HEK293T (cell line): Measurements from ENCODE around the gene TTC7B.

Experiments
- BHLHE40 ChIP-seq: fragments of 450-650 bp; IDR thresholded peaks from 2 replicates; pipeline ENCODE4 v1.6.1; 2016; ENCODE audit warnings: mild to moderate bottlenecking, moderate library complexity, borderline replicate concordance
- FOXA1 ChIP-seq: fragments of 450-650 bp; IDR thresholded peaks from 2 replicates; pipeline ENCODE4 v1.6.1; 2016; ENCODE audit warnings: mild to moderate bottlenecking
- FOXM1 ChIP-seq: fragments of 450-650 bp; IDR thresholded peaks from 2 replicates; pipeline ENCODE4 v1.6.1; 2017; ENCODE audit warnings: mild to moderate bottlenecking, borderline replicate concordance
- HDGF ChIP-seq: fragments of 450-650 bp; IDR thresholded peaks from 2 replicates; pipeline ENCODE4 v1.6.1; 2017; ENCODE audit warnings: antibody characterized with exemption, borderline replicate concordance
- L3MBTL2 ChIP-seq: fragments of 450-650 bp; conservative IDR thresholded peaks from 2 replicates; pipeline ENCODE4 v1.6.1; 2016; ENCODE audit warnings: mild to moderate bottlenecking
- PKNOX1 ChIP-seq: fragments of 450-650 bp; IDR thresholded peaks from 2 replicates; pipeline ENCODE4 v1.6.1; 2016
- SP1 ChIP-seq: fragments of 450-650 bp; IDR thresholded peaks from 2 replicates; pipeline ENCODE4 v1.6.1; 2017

GRCh38 chr14:90483117-90483516 is 333.1 kb downstream of the TTC7B start:
- no peak for TF ChIP-seq HDGF
- TF ChIP-seq PKNOX1 = no peak
- no peak for TF ChIP-seq SP1
- no peak for TF ChIP-seq FOXM1
- TF ChIP-seq BHLHE40 = no peak
- no peak for TF ChIP-seq L3MBTL2
- TF ChIP-seq FOXA1 = no peak
